A549 (cell line): ENCODE data around the gene CSMD2.

ENCODE experiments used
- CTCF ChIP-seq: fragments of >200 bp; sonication (Bioruptor Twin); formaldehyde crosslinking; IDR thresholded peaks from 3 replicates; pipeline ENCODE4 v1.5.1; 2016
- MAFK ChIP-seq: fragments of 450-650 bp; IDR thresholded peaks from 2 replicates; pipeline ENCODE4 v1.6.1; 2014; ENCODE audit not compliant: partially characterized antibody
- RNF2 ChIP-seq: fragments of 200-600 bp; sonication (generic); IDR thresholded peaks from 2 replicates; pipeline ENCODE4 v1.6.1; 2016; ENCODE audit warnings: low read depth, mild to moderate bottlenecking, antibody characterized with exemption, moderate library complexity, borderline replicate concordance

- TF ChIP-seq CTCF (no peak), RNF2 (no peak), MAFK (no peak)
These were observed 304.4 kb downstream of the CSMD2 start for GRCh38 chr1:33860671-33861070.
